ENCODE results near the gene TBC1D12. TPM values are rescaled to one million over a fixed set of nuclear protein-coding genes. Genes with fewer than 3 reads are reported as not detected.

The TBC1D12 gene
- total RNA-seq, 1 experiment from 2014 or later: 1.6 TPM

- Histone ChIP-seq H3K4me1 (ENCODE audit: insufficient read depth, low read length, poor library complexity, severe bottlenecking) (peaks cover 5% of the 10 kb centered on the region), H3K9me3 (ENCODE audit: low read depth, low read length, poor library complexity, severe bottlenecking) (no peaks in the 10 kb centered on the region), H3K4me3 (ENCODE audit: low read depth, low read length, poor library complexity, severe bottlenecking) (no peak overlapping the region), H3K36me3 (ENCODE audit: insufficient read depth, low read length, poor library complexity, severe bottlenecking) (no peaks in the 10 kb centered on the region), H3K27me3 (replicated peaks; ENCODE audit: insufficient read depth, low read depth, low read length, poor library complexity) (no peaks in the 10 kb centered on the region), H3K27ac (ENCODE audit: low read depth, low read length, poor library complexity, severe bottlenecking) (no peak overlapping the region)
- no peak for DNase-seq (ENCODE audit: low spot score)
- no TSS peak for BruUV-seq (replicated peaks)
- intact Hi-C loops (cut with micrococcal nuclease; ENCODE audit: unreplicated experiment): no loop called here
- no peak for TF ChIP-seq CTCF (conservative IDR thresholded peaks at IDR 0.05; ENCODE audit: low read depth, low read length)
- TF ChIP-seq EZH2 (IDR thresholded peaks at IDR 0.05; ENCODE audit: borderline replicate concordance, low read depth, low read length, poor library complexity, severe bottlenecking): no peak
- ChIA-PET CTCF (no interaction called here), POLR2A (ENCODE audit: low non-redundant PET) (no interaction called here)
Measured at GRCh38 chr10:94366382-94366781, 36.0 kb upstream of the TBC1D12 start.

- H3K4me3 ChIP-seq (ENCODE audit: low read depth, low read length, poor library complexity, severe bottlenecking): no peak overlapping the region
- intact Hi-C loops (cut with micrococcal nuclease; ENCODE audit: unreplicated experiment): no loop called here
- no peaks in the 10 kb centered on the region for H3K9me3 ChIP-seq (ENCODE audit: low read depth, low read length, poor library complexity, severe bottlenecking)
- H3K36me3 ChIP-seq (ENCODE audit: insufficient read depth, low read length, poor library complexity, severe bottlenecking): no peaks in the 10 kb centered on the region
- BruUV-seq (replicated peaks): no TSS peak
- no peak overlapping the region for H3K27ac ChIP-seq (ENCODE audit: low read depth, low read length, poor library complexity, severe bottlenecking)
- peaks cover 26% of the 10 kb centered on the region for H3K27me3 ChIP-seq (replicated peaks; ENCODE audit: insufficient read depth, low read depth, low read length, poor library complexity)
- no peak for DNase-seq (ENCODE audit: low spot score)
- no peaks in the 10 kb centered on the region for H3K4me1 ChIP-seq (ENCODE audit: insufficient read depth, low read length, poor library complexity, severe bottlenecking)
- CTCF ChIA-PET: no interaction called here
- POLR2A ChIA-PET (ENCODE audit: low non-redundant PET): no interaction called here
- no peak for TF ChIP-seq EZH2 (IDR thresholded peaks at IDR 0.05; ENCODE audit: borderline replicate concordance, low read depth, low read length, poor library complexity, severe bottlenecking)
- TF ChIP-seq CTCF (conservative IDR thresholded peaks at IDR 0.05; ENCODE audit: low read depth, low read length): no peak
Measured at GRCh38 chr10:94370501-94370900, 31.8 kb upstream of the TBC1D12 start.

GRCh38 chr10:94375374-94375773 is 27.0 kb upstream of the TBC1D12 start:
- Histone ChIP-seq H3K9me3 (ENCODE audit: low read depth, low read length, poor library complexity, severe bottlenecking) (no peaks in the 10 kb centered on the region), H3K27ac (ENCODE audit: low read depth, low read length, poor library complexity, severe bottlenecking) (no peak overlapping the region), H3K27me3 (replicated peaks; ENCODE audit: insufficient read depth, low read depth, low read length, poor library complexity) (peaks cover 44% of the 10 kb centered on the region), H3K36me3 (ENCODE audit: insufficient read depth, low read length, poor library complexity, severe bottlenecking) (no peaks in the 10 kb centered on the region), H3K4me1 (ENCODE audit: insufficient read depth, low read length, poor library complexity, severe bottlenecking) (no peaks in the 10 kb centered on the region), H3K4me3 (ENCODE audit: low read depth, low read length, poor library complexity, severe bottlenecking) (no peak overlapping the region)
- intact Hi-C loops (cut with micrococcal nuclease; ENCODE audit: unreplicated experiment): no loop called here
- CTCF ChIA-PET: no interaction called here
- TF ChIP-seq CTCF (conservative IDR thresholded peaks at IDR 0.05; ENCODE audit: low read depth, low read length) (no peak), EZH2 (IDR thresholded peaks at IDR 0.05; ENCODE audit: borderline replicate concordance, low read depth, low read length, poor library complexity, severe bottlenecking) (no peak)
- BruUV-seq (replicated peaks): no TSS peak
- POLR2A ChIA-PET (ENCODE audit: low non-redundant PET): interaction anchor here (0.7 kb wide), 1 partner anchor 94 kb away, joined by 4 read pairs; no protein-coding TSS in a partner anchor
- no peak for DNase-seq (ENCODE audit: low spot score)

All from A673 (cell line).